Osteocyte (in vitro differentiated cells): ENCODE measurements around the gene CUL1. TPM values are rescaled to one million over a fixed set of nuclear protein-coding genes. Genes with fewer than 3 reads are reported as not detected.
A peak's percentile ranks its signal among the peaks of the same experiment; 100 is the strongest.

ENCODE experiments used
- DNase-seq: peaks from one replicate; pipeline ENCODE4 v3.0.0; 2021; ENCODE audit warnings: mixed read lengths; ENCODE audit not compliant: unreplicated experiment; ENCODE audit errors: extremely low spot score
- H3K27ac Mint-ChIP-seq: one replicate; pipeline ENCODE4 v1.8.0; 2021; ENCODE audit warnings: mild to moderate bottlenecking, mixed read lengths; ENCODE audit not compliant: unreplicated experiment
- H3K27me3 Mint-ChIP-seq: one replicate; pipeline ENCODE4 v1.8.0; 2021; ENCODE audit warnings: mixed read lengths; ENCODE audit not compliant: unreplicated experiment
- H3K36me3 Mint-ChIP-seq: one replicate; pipeline ENCODE4 v1.8.0; 2021; ENCODE audit warnings: mixed read lengths; ENCODE audit not compliant: unreplicated experiment
- H3K4me1 Mint-ChIP-seq: one replicate; pipeline ENCODE4 v1.8.0; 2021; ENCODE audit warnings: mixed read lengths; ENCODE audit not compliant: unreplicated experiment
- H3K4me3 Mint-ChIP-seq: one replicate; pipeline ENCODE4 v1.8.0; 2021; ENCODE audit warnings: mild to moderate bottlenecking, moderate library complexity, mixed read lengths; ENCODE audit not compliant: unreplicated experiment
- H3K9me3 Mint-ChIP-seq: one replicate; pipeline ENCODE4 v1.8.0; 2021; ENCODE audit warnings: mixed read lengths; ENCODE audit not compliant: unreplicated experiment
- CTCF ChIP-seq: fragments of 200-600 bp; sonication (generic); IDR thresholded peaks from 2 replicates; pipeline ENCODE4 v1.5.0; 2021; ENCODE audit warnings: antibody characterized with exemption, mild to moderate bottlenecking, moderate library complexity
- total RNA-seq: library from RNA; stranded (reverse); gene quantifications from 2 replicates; pipeline ENCODE4 v1.2.1, GENCODE V29; 2021

Gene CUL1
- total RNA-seq, 1 donor from 2014 or later: 45.6 TPM

DNA sequence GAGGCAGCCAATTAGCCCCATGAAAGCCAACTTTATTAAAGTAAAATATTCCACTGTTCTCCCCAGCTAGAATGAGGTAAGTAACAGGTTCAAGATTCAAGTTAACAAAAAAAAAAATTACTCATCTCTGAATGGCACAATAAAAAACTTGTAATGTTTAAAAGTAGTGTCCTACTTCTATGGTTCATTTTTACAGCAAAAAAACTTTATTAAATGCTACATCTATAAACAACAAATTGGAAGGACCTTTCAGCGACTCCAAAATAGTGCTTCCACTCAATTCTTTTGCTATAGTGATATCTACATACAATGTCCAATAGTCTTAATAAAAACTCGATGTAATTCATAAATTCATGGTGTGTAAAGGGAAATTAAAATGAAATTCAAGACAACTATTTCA, 126.2 kb downstream of the CUL1 start:
- H3K9me3 Mint-ChIP-seq: no peaks in the 10 kb centered on the region
- no peak for DNase-seq
- H3K27me3 Mint-ChIP-seq: no peaks in the 10 kb centered on the region
- peaks cover 10% of the 10 kb centered on the region for H3K4me1 Mint-ChIP-seq
- H3K4me3 Mint-ChIP-seq: no peak overlapping the region
- no peak for TF ChIP-seq CTCF
- H3K36me3 Mint-ChIP-seq: peaks cover 3% of the 10 kb centered on the region
- no peak overlapping the region for H3K27ac Mint-ChIP-seq

DNA sequence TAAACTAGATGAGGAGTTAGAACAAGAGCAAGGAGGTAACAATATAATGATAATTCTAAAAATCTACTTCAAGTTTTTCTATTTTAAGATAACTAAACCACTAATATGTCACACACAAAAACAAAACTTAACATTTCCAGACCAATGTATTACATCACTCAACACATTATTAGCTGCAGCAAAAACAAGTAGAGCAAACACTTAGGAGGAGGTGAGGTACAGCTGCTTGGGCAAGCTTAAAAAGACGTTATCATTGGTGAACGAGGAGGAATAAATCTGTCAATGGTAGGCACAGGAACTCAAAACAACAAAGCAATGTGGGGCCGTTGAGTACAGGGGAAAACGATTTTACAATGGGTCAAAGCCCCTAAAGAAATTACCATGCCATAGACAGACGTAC, 126.6 kb downstream of the CUL1 start:
- Mint-ChIP-seq H3K27me3 (no peaks in the 10 kb centered on the region), H3K4me3 (no peak overlapping the region), H3K27ac (no peak overlapping the region), H3K4me1 (peaks cover 5% of the 10 kb centered on the region), H3K36me3 (peaks cover 3% of the 10 kb centered on the region), H3K9me3 (no peaks in the 10 kb centered on the region)
- no peak for TF ChIP-seq CTCF
- no peak for DNase-seq

- Mint-ChIP-seq H3K36me3 (no peaks in the 10 kb centered on the region), H3K27ac (no peak overlapping the region), H3K27me3 (no peaks in the 10 kb centered on the region), H3K4me3 (no peak overlapping the region), H3K9me3 (no peaks in the 10 kb centered on the region), H3K4me1 (peaks cover 2% of the 10 kb centered on the region)
- no peak for TF ChIP-seq CTCF
- no peak for DNase-seq
Measured at GRCh38 chr7:148828965-148829364, 130.3 kb downstream of the CUL1 start.

DNA sequence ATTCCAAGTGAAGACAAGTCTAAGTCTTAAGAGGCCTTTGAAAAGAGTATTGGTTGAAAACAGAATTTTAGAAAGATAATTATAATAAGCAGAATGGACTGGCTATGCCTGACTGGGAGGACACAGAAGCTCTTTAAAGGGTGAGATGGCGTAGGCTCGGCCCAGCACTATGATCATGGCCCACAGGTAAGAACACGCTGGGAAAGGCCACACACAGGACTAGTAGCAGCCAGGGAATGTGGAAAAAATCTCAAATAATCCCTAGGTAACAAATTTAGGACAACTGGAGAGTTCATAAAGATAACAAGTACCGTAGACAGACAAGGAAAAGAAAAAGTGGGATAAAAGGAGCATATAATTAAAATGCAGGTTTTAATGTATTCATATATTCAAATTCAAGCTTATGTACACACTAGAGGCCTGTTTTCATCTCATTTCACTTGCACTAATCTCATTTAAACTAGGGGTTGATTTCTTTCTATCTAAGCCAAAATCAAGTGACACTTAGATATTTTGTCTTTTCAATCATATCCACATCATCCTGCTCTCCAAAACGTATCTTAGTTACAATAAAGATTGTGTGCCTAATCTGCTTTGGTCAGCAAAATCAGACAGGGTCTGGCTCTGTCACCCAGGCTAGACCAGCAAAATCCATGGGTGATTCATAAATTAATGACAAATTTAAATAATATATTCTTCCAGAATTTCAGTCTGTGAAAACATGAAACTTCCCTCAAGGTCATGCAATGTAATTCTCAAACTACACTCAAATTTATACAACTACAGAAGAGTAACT, 132.4 kb downstream of the CUL1 start:
- Mint-ChIP-seq H3K4me3 (no peak overlapping the region), H3K36me3 (peaks cover 2% of the 10 kb centered on the region), H3K27me3 (no peaks in the 10 kb centered on the region), H3K4me1 (peaks cover 2% of the 10 kb centered on the region), H3K27ac (peak overlapping the region; percentile 29), H3K9me3 (no peaks in the 10 kb centered on the region)
- no peak for TF ChIP-seq CTCF
- DNase-seq: no peak

- peaks cover 7% of the 10 kb centered on the region for H3K36me3 Mint-ChIP-seq
- H3K4me3 Mint-ChIP-seq: no peak overlapping the region
- no peak for TF ChIP-seq CTCF
- DNase-seq: no peak
- H3K27me3 Mint-ChIP-seq: no peaks in the 10 kb centered on the region
- H3K4me1 Mint-ChIP-seq: peaks cover 2% of the 10 kb centered on the region
- no peak overlapping the region for H3K27ac Mint-ChIP-seq
- H3K9me3 Mint-ChIP-seq: no peaks in the 10 kb centered on the region
Measured at GRCh38 chr7:148831782-148832181, 133.1 kb downstream of the CUL1 start.
